Endothelial cell of umbilical vein (primary cell): ENCODE results near the gene TMEM120B. TPM values are rescaled to one million over a fixed set of nuclear protein-coding genes. Genes with fewer than 3 reads are reported as not detected.
"Not testable (repeated sequence)": the region's sequence is repeated elsewhere in the genome, so short reads cannot be mapped to it uniquely, and the experiment has no call there.

Source experiments
- BruUV-seq: library from RNA; stranded (reverse); fragments of 400-500 nt; replicated peaks from 2 replicates; lab custom pipeline; 2021; lab: Mats Ljungman, UMichigan
- CTCF ChIA-PET: fragments of 300-600, 350-600 bp; sonication (Branson Sonifier 250); formaldehyde crosslinking; loops from one replicate; lab custom pipeline; 2021; ENCODE audit warnings: antibody characterized with exemption, inconsistent platforms; lab: Charles Lee
- POLR2A ChIA-PET: fragments of 300-600, 350-600 bp; sonication (Branson Sonifier 250); formaldehyde crosslinking; loops from one replicate; lab custom pipeline; 2021; ENCODE audit warnings: antibody characterized with exemption, inconsistent platforms; lab: Charles Lee
- DNase-seq: peaks from one replicate; pipeline ENCODE4 v3.0.0-alpha.2; 2011; ENCODE audit warnings: low read depth, low spot score
- FAIRE-seq: peaks from 2 replicates; lab custom pipeline; 2011; peaks lifted over from hg19 to GRCh38; lab: Jason Lieb, UNC
- H2AFZ ChIP-seq: 2 replicates; pipeline ENCODE4 v1.6.0; 2012; ENCODE audit warnings: low read depth, low read length, control low read depth, inconsistent platforms
- H3K27ac ChIP-seq: 2 replicates; pipeline ENCODE4 v1.5.1; 2011; ENCODE audit warnings: low read depth, mild to moderate bottlenecking, control low read depth, low read length, moderate library complexity; ENCODE audit not compliant: insufficient read depth
- H3K27me3 ChIP-seq, 2 experiments: 2 replicates each; pipeline versions ENCODE4 v1.6.0 to v1.6.1; 2011; ENCODE audit warnings: low read length in 2 of 2, mixed read lengths in 1 of 2; ENCODE audit not compliant: control insufficient read depth in 2 of 2, insufficient read depth in 2 of 2
- H3K36me3 ChIP-seq, 2 experiments: 2 replicates in 1 of 2; 3 replicates in 1 of 2; pipeline ENCODE4 v1.5.1; 2011; ENCODE audit warnings: low read length in 2 of 2, mild to moderate bottlenecking in 1 of 2, moderate library complexity in 1 of 2; ENCODE audit not compliant: control insufficient read depth in 2 of 2, insufficient read depth in 2 of 2; ENCODE audit errors: extremely low read depth in 1 of 2
- H3K4me1 ChIP-seq: 3 replicates; pipeline ENCODE4 v1.5.1; 2011; ENCODE audit warnings: mild to moderate bottlenecking, low read length; ENCODE audit not compliant: control insufficient read depth, insufficient read depth; ENCODE audit errors: extremely low read depth
- H3K4me2 ChIP-seq: 2 replicates; pipeline ENCODE4 v1.6.1; 2011; ENCODE audit warnings: low read length, control low read depth, mixed read lengths; ENCODE audit not compliant: insufficient read depth
- H3K4me3 ChIP-seq, 3 experiments: fragments of 200-600 bp in 1 of 3; sonication (generic), shearing (Covaris generic) in 1 of 3; replicated peaks in 1 of 3; 2 replicates each; pipeline ENCODE4 v1.5.1; 2011 to 2016; ENCODE audit warnings: control low read depth in 3 of 3, low read length in 3 of 3, mild to moderate bottlenecking in 2 of 3, inconsistent platforms in 1 of 3, low read depth in 1 of 3, moderate library complexity in 1 of 3; ENCODE audit not compliant: insufficient read depth in 1 of 3
- H3K79me2 ChIP-seq: 2 replicates; pipeline ENCODE4 v1.6.0; 2012; ENCODE audit warnings: low read length, inconsistent platforms; ENCODE audit not compliant: control insufficient read depth, insufficient read depth
- H3K9ac ChIP-seq: replicated peaks from 2 replicates; pipeline ENCODE3; 2011; ENCODE audit warnings: low read length, control low read depth; ENCODE audit not compliant: insufficient read depth; ENCODE audit errors: extremely low read depth
- H3K9me1 ChIP-seq: replicated peaks from 3 replicates; pipeline ENCODE4 v1.6.0; 2011; ENCODE audit warnings: mild to moderate bottlenecking, low read length; ENCODE audit not compliant: control insufficient read depth, insufficient read depth; ENCODE audit errors: extremely low read depth
- H3K9me3 ChIP-seq: replicated peaks from 2 replicates; pipeline ENCODE4 v1.5.1; 2012; ENCODE audit warnings: low read length, inconsistent platforms; ENCODE audit not compliant: control insufficient read depth, insufficient read depth
- H4K20me1 ChIP-seq: replicated peaks from 2 replicates; pipeline ENCODE3; 2011; ENCODE audit warnings: mild to moderate bottlenecking, low read length; ENCODE audit not compliant: control insufficient read depth, insufficient read depth; ENCODE audit errors: extremely low read depth
- EZH2 ChIP-seq: IDR thresholded peaks from 2 replicates; pipeline ENCODE4 v1.6.1; 2012; ENCODE audit warnings: borderline replicate concordance, low read depth, mild to moderate bottlenecking, moderate library complexity, low read length, inconsistent platforms; ENCODE audit not compliant: severe bottlenecking
- FOS ChIP-seq: IDR thresholded peaks from 2 replicates; pipeline ENCODE4 v1.6.1; 2011; ENCODE audit warnings: mild to moderate bottlenecking, low read length, moderate library complexity, borderline replicate concordance; ENCODE audit not compliant: insufficient read depth
- JUN ChIP-seq: IDR thresholded peaks from 2 replicates; pipeline ENCODE4 v1.6.1; 2011; ENCODE audit warnings: borderline replicate concordance, low read depth; ENCODE audit not compliant: insufficient read length, insufficient read depth
- MYC ChIP-seq: IDR thresholded peaks from one replicate; pipeline ENCODE4 v1.6.1; 2011; ENCODE audit warnings: mild to moderate bottlenecking, low read depth, low read length
- POLR2A ChIP-seq: IDR thresholded peaks from 2 replicates; pipeline ENCODE4 v1.6.1; 2012; ENCODE audit warnings: low read depth, mild to moderate bottlenecking, control low read depth, low read length
- POLR2AphosphoS5 ChIP-seq: IDR thresholded peaks from 2 replicates; pipeline ENCODE4 v1.6.1; 2012; ENCODE audit warnings: low read depth, mild to moderate bottlenecking, control low read depth, low read length, moderate library complexity; ENCODE audit not compliant: insufficient read depth
- dilution Hi-C: fragments of 300-500 bp; cut with MboI; formaldehyde crosslinking; loops from one replicate; pipeline ENCODE4 v1.15.0; 2019; ENCODE audit warnings: low sequenced_read_pairs; ENCODE audit not compliant: extremely low pct_ligation_motif_present
- intact Hi-C: fragments of 100-400 bp; cut with micrococcal nuclease; formaldehyde crosslinking; loops from one replicate; pipeline ENCODE4 v1.10.0; 2022
- polyA plus RNA-seq, 4 experiments: library from polyadenylated mRNA; depleted of rRNA in 3 of 4; stranded (reverse) in 3 of 4; unstranded in 1 of 4; fragments of >200 nt; gene quantifications; 2 replicates each; pipeline versions ENCODE4 v1.2.1 to v1.2.3, GENCODE V29; 2011 to 2012; ENCODE audit warnings: missing spikeins in 1 of 4
- total RNA-seq: library from RNA; stranded (reverse); gene quantifications from 2 replicates; pipeline ENCODE4 v1.2.3, GENCODE V29; 2021
- TF ChIP-seq, protein P1 (sequence below), 2 donors: IDR thresholded peaks; 1 replicate in 1 of 2; 2 replicates in 1 of 2; pipeline ENCODE4 v1.5.1; 2011; ENCODE audit warnings: low read length in 2 of 2, mild to moderate bottlenecking in 2 of 2, moderate library complexity in 2 of 2, control low read depth in 1 of 2, inconsistent platforms in 1 of 2, low read depth in 1 of 2; ENCODE audit not compliant: insufficient read depth in 1 of 2; ENCODE audit errors: extremely low read depth in 1 of 2

The TMEM120B gene
- total and polyA plus RNA-seq, 2 donors (not counting 3 experiments of a cell fraction or from before 2014, with no cell fraction given): 10.4 to 12.8 TPM

DNA sequence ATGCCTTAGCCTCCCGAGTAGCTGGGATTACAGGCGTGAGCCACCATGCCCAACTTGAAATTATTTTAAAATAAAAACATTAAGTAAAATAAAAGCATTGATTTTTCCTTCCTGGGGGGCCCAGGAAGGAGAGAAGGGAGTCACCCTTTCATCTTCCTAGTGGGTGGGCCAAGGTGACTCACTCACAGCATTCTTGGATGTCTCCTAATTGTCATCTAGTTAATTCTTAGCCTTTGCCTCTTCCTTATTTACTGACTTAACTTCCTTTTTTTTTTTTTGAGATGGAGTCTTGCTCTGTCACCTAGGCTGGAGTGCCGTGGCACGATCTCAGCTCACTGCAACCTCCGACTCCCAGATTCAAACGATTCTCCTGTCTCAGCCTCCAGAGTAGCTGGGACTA lies 29.2 kb downstream of the TMEM120B start:
- DNase-seq: no peak
- Histone ChIP-seq H3K4me1 (peaks cover 8% of the 10 kb centered on the region), H3K4me2 (no peak overlapping the region), H3K27ac (no peak overlapping the region), H3K9me3 (no peaks in the 10 kb centered on the region), H3K27me3 (no peaks in the 10 kb centered on the region), H3K79me2 (no peaks in the 10 kb centered on the region), H3K9me1 (no peaks in the 10 kb centered on the region), H4K20me1 (no peaks in the 10 kb centered on the region), H3K36me3 (no peaks in the 10 kb centered on the region), H3K9ac (no peak overlapping the region), H3K4me3 (no peak overlapping the region), H2AFZ (no peak overlapping the region)
- FAIRE-seq: no peak
- intact Hi-C loops (no loop called here), dilution Hi-C loops (no loop called here)
- ChIA-PET POLR2A (interaction anchor here (0.6 kb wide), 2 partner anchors 60 to 1264 kb away, joined by 3 to 4 read pairs; no protein-coding TSS in a partner anchor), CTCF (interaction anchor here (1.6 kb wide), 1 partner anchor 189 kb away, joined by 6 read pairs; no protein-coding TSS in a partner anchor)
- BruUV-seq: no TSS peak
- TF ChIP-seq POLR2A (no peak), POLR2AphosphoS5 (no peak), MYC (no peak), FOS (no peak), JUN (no peak), EZH2 (no peak)
- TF ChIP-seq, protein P1, sequence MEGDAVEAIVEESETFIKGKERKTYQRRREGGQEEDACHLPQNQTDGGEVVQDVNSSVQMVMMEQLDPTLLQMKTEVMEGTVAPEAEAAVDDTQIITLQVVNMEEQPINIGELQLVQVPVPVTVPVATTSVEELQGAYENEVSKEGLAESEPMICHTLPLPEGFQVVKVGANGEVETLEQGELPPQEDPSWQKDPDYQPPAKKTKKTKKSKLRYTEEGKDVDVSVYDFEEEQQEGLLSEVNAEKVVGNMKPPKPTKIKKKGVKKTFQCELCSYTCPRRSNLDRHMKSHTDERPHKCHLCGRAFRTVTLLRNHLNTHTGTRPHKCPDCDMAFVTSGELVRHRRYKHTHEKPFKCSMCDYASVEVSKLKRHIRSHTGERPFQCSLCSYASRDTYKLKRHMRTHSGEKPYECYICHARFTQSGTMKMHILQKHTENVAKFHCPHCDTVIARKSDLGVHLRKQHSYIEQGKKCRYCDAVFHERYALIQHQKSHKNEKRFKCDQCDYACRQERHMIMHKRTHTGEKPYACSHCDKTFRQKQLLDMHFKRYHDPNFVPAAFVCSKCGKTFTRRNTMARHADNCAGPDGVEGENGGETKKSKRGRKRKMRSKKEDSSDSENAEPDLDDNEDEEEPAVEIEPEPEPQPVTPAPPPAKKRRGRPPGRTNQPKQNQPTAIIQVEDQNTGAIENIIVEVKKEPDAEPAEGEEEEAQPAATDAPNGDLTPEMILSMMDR (IDR thresholded peaks at IDR 0.05; ENCODE audit: extremely low read depth in 1 of 2, insufficient read depth in 1 of 2, low read depth in 1 of 2, low read length in 2 of 2): no peak

DNA sequence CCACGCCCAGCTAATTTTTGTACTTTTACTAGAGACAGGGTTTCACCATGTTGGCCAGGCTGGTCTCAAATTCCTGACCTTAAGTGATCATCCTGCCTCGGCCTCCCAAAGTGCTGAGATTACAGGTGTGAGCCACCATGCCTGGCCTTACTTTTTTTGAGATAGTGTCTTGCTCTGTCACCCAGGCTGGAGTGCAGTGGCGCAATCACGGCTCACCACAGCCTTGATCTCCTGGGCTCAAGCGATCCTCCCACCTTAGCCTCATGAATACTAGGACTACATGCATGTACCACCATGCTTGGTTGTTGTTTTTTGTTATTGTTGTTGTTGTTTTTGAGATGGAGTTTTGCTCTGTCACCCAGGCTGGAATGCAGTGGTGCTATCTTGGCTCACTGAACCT lies 33.0 kb downstream of the TMEM120B start:
- H3K4me1 ChIP-seq: peaks cover 20% of the 10 kb centered on the region
- H3K9me3 ChIP-seq, H4K20me1 ChIP-seq, H3K4me3 ChIP-seq, DNase-seq, FAIRE-seq, H2AFZ ChIP-seq, H3K79me2 ChIP-seq, CTCF ChIA-PET, BruUV-seq, H3K9ac ChIP-seq, H3K9me1 ChIP-seq, H3K4me2 ChIP-seq, dilution Hi-C loops, H3K27ac ChIP-seq, H3K27me3 ChIP-seq, POLR2A ChIA-PET, H3K36me3 ChIP-seq: not testable (repeated sequence)
- intact Hi-C loops: loop anchor here (5.0 kb wide), 1 partner anchor 47 kb away; the partner anchor contains the start of gene RHOF
